Keratinocyte (primary cell): ENCODE measurements around the gene ANAPC2.

Experiments used
- CTCF ChIP-seq, 3 experiments: IDR thresholded peaks in 1 of 3; conservative IDR thresholded peaks in 1 of 3; optimal IDR thresholded peaks in 1 of 3; 2 replicates in 2 of 3; 3 replicates in 1 of 3; pipeline versions ENCODE3 to v1.5.1; 2011; ENCODE audit warnings: low read length in 3 of 3, mild to moderate bottlenecking in 3 of 3, moderate library complexity in 2 of 3, control low read depth in 1 of 3, inconsistent platforms in 1 of 3; ENCODE audit not compliant: insufficient read depth in 2 of 3; ENCODE audit errors: extremely low read depth in 1 of 3
- EZH2 ChIP-seq: IDR thresholded peaks from one replicate; pipeline ENCODE4 v1.6.1; 2012; ENCODE audit warnings: inconsistent platforms, mild to moderate bottlenecking, low read length, moderate library complexity

GRCh38 chr9:137159105-137160053 lies 29.0 kb downstream of the ANAPC2 start:
- TF ChIP-seq CTCF (optimal IDR thresholded peaks at IDR 0.05 in 1 of 3, IDR thresholded peaks at IDR 0.05 in 1 of 3, conservative IDR thresholded peaks at IDR 0.05 in 1 of 3; ENCODE audit: extremely low read depth in 1 of 3, insufficient read depth in 2 of 3, low read length in 3 of 3): no peak
- TF ChIP-seq EZH2: no peak
